Measurements from ENCODE around the gene SMTN.
"Not testable (repeated sequence)": the region's sequence is repeated elsewhere in the genome, so short reads cannot be mapped to it uniquely, and the experiment has no call there.

The SMTN gene

GRCh38 chr22:31077681-31078080, 3.4 kb upstream of the SMTN start:
- DNase-seq (ENCODE audit: low read depth), result no peak
- TF ChIP-seq, protein P1, sequence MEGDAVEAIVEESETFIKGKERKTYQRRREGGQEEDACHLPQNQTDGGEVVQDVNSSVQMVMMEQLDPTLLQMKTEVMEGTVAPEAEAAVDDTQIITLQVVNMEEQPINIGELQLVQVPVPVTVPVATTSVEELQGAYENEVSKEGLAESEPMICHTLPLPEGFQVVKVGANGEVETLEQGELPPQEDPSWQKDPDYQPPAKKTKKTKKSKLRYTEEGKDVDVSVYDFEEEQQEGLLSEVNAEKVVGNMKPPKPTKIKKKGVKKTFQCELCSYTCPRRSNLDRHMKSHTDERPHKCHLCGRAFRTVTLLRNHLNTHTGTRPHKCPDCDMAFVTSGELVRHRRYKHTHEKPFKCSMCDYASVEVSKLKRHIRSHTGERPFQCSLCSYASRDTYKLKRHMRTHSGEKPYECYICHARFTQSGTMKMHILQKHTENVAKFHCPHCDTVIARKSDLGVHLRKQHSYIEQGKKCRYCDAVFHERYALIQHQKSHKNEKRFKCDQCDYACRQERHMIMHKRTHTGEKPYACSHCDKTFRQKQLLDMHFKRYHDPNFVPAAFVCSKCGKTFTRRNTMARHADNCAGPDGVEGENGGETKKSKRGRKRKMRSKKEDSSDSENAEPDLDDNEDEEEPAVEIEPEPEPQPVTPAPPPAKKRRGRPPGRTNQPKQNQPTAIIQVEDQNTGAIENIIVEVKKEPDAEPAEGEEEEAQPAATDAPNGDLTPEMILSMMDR (IDR thresholded peaks at IDR 0.05; ENCODE audit: low read depth, low read length, missing control alignments), result no peak
- H3K4me3 ChIP-seq (ENCODE audit: low read depth, low read length), result no peak overlapping the region

GRCh38 chr22:31078389-31078788, 2.7 kb upstream of the SMTN start:
- DNase-seq (ENCODE audit: low read depth), result not testable (repeated sequence)

DNA sequence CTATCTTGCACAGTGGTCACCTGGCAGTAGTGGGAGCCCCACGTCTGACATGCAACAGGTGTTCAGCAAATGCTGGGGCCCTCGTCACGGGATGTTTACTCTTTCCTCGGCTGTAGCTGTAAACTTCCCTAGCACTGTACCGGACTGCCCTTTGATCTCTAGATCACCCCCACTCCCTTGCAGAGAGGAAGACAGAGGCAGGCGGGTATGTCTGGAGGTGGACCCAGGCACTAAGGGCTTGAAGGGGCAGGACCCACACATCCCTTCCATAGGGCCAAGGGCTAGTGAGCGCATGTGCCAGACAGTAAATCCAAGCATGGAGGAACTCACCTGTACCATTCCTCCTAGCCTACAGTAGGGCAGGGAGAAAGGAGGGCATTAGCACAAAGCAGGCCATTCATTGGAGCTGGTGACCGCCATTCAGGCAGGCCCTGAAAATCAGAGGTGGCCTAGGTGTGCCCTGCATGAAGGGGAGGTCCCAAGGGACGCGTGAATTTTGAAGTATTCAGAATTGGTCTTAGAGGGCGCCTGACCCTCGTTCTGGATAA, 1.9 kb upstream of the SMTN start:
- TF ChIP-seq, protein P1 (IDR thresholded peaks at IDR 0.05; ENCODE audit: low read depth, low read length, missing control alignments), result no peak
- no peak for DNase-seq (ENCODE audit: low read depth)
- no peak overlapping the region for H3K4me3 ChIP-seq (ENCODE audit: low read depth, low read length)

More at GRCh38 chr22:31078389-31078788, 2.7 kb upstream of the SMTN start:
- H3K4me3 ChIP-seq (ENCODE audit: low read depth, low read length), result not testable (repeated sequence)

GRCh38 chr22:31080164-31080847, 812 bp upstream of the SMTN start:
- DNase-seq (ENCODE audit: low read depth), result no peak
- H3K4me3 ChIP-seq (ENCODE audit: low read depth, low read length), result peak overlapping the region; percentile 81
- TF ChIP-seq, protein P1 (IDR thresholded peaks at IDR 0.05; ENCODE audit: low read depth, low read length, missing control alignments), result no peak

DNA sequence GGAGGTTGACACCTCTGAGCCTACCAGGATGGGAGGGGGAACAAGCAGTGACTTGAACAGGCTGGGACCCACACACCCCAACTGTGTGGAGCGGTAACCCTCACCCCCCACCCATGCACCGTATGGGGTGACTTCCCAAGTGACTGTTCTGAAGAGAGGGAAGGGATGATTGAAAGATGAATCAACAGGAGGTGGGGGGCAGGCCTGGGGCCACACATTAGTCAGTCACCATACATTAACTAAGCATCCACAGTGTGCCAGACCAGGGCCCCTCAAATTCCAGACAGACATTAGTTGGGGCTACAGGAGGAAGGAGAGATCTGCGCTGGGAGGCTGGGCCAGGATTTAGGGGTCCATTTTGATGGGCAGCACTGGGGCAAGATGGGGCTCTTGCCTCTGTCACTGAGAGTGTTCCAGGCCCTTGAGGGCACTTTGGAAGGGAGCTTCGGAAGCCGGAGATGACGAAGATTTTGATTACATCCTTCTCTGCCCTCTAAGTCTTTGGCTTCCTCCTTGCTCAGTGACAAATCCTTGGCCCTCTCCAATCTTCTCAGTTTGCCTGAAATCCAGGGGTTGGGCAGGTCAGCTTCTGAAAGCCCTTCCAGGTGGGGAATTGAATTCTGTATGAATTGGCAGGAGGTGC, 966 bp downstream of the SMTN start:
- DNase-seq (ENCODE audit: low read depth), result no peak
- H3K4me3 ChIP-seq (ENCODE audit: low read depth, low read length), result peak overlapping the region; percentile 81
- TF ChIP-seq, protein P1 (IDR thresholded peaks at IDR 0.05; ENCODE audit: low read depth, low read length, missing control alignments), result no peak

GRCh38 chr22:31082606-31083376, 1.7 kb downstream of the SMTN start:
- no peak overlapping the region; the same call in 1 of the 2 replicates for H3K4me3 ChIP-seq (ENCODE audit: low read depth, low read length)
- TF ChIP-seq, protein P1 (IDR thresholded peaks at IDR 0.05; ENCODE audit: low read depth, low read length, missing control alignments), result peak; percentile 60
- DNase-seq (ENCODE audit: low read depth), result no peak

GRCh38 chr22:31083377-31083768, 2.3 kb downstream of the SMTN start:
- peak overlapping the region; percentile 87; the same call in 1 of the 2 replicates for H3K4me3 ChIP-seq (ENCODE audit: low read depth, low read length)
- no peak for DNase-seq (ENCODE audit: low read depth)
- TF ChIP-seq, protein P1 (IDR thresholded peaks at IDR 0.05; ENCODE audit: low read depth, low read length, missing control alignments), result no peak
